ENCODE data around the gene TRIO. TPM values are rescaled to one million over a fixed set of nuclear protein-coding genes. Genes with fewer than 3 reads are reported as not detected.
A peak's percentile ranks its signal among the peaks of the same experiment; 100 is the strongest.

Gene TRIO
- total RNA-seq, 1 experiment from 2014 or later, result 88.8 TPM

DNA sequence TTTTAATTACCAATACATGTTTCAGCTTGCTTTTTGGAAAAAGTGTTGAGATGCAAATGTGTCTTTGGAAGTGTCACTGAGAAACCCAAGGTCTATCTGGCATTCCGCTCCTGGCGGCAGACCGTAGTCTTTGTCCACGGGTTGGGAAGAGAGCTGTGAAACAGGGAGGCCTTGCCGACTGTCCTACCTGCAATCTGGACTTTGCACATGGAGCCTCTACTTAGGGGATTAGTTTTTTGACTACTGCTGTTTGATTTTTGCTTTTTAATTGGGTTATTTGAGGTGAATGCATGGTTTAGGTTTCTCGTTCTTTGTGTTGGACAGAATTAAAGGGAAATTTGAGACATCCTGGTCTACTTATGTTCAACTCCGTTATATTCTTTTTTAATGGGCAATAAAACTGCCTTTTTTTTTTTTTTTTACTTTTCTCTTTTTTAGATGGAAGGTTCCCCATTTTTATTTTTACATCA lies 25.7 kb downstream of the TRIO start:
- Mint-ChIP-seq H3K9me3 (peaks cover 9% of the 10 kb centered on the region), H3K27me3 (ENCODE audit: low read depth) (no peaks in the 10 kb centered on the region), H3K4me1 (peaks cover 76% of the 10 kb centered on the region), H3K4me3 (no peak overlapping the region), H3K36me3 (peaks cover 9% of the 10 kb centered on the region), H3K27ac (peak overlapping the region; percentile 19)
- CTCF ChIA-PET, result no interaction called here
- ATAC-seq, result peak; percentile 46; the same call in 1 of the 2 replicates
- TF ChIP-seq, protein P1, sequence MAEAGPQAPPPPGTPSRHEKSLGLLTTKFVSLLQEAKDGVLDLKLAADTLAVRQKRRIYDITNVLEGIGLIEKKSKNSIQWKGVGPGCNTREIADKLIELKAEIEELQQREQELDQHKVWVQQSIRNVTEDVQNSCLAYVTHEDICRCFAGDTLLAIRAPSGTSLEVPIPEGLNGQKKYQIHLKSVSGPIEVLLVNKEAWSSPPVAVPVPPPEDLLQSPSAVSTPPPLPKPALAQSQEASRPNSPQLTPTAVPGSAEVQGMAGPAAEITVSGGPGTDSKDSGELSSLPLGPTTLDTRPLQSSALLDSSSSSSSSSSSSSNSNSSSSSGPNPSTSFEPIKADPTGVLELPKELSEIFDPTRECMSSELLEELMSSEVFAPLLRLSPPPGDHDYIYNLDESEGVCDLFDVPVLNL (CRISPR knock-in tag; IDR thresholded peaks at IDR 0.05; ENCODE audit: borderline replicate concordance, low read depth), result no peak
- TF ChIP-seq NR1H2 (CRISPR knock-in tag; IDR thresholded peaks at IDR 0.05) (no peak), RORB (CRISPR knock-in tag; IDR thresholded peaks at IDR 0.05) (no peak), NFYB (CRISPR knock-in tag; conservative IDR thresholded peaks at IDR 0.05; ENCODE audit: low read depth) (no peak), MYBL2 (CRISPR knock-in tag; IDR thresholded peaks at IDR 0.05) (no peak), TEAD4 (CRISPR knock-in tag; IDR thresholded peaks at IDR 0.05) (no peak), ZSCAN18 (CRISPR knock-in tag; IDR thresholded peaks at IDR 0.05) (no peak), FOXP1 (CRISPR knock-in tag; IDR thresholded peaks at IDR 0.05; ENCODE audit: borderline replicate concordance) (no peak), CREB1 (CRISPR knock-in tag; IDR thresholded peaks at IDR 0.05) (no peak), SMAD4 (CRISPR knock-in tag; IDR thresholded peaks at IDR 0.05) (no peak), OVOL2 (CRISPR knock-in tag; IDR thresholded peaks at IDR 0.05; ENCODE audit: borderline replicate concordance) (no peak), ATF1 (CRISPR knock-in tag; IDR thresholded peaks at IDR 0.05) (no peak), SOX15 (CRISPR knock-in tag; IDR thresholded peaks at IDR 0.05) (no peak), CTCF (IDR thresholded peaks at IDR 0.05) (no peak), ZNF263 (CRISPR knock-in tag; IDR thresholded peaks at IDR 0.05; ENCODE audit: low read depth) (no peak), ZMAT4 (CRISPR knock-in tag; IDR thresholded peaks at IDR 0.05) (no peak)
- TF ChIP-seq, protein P2, sequence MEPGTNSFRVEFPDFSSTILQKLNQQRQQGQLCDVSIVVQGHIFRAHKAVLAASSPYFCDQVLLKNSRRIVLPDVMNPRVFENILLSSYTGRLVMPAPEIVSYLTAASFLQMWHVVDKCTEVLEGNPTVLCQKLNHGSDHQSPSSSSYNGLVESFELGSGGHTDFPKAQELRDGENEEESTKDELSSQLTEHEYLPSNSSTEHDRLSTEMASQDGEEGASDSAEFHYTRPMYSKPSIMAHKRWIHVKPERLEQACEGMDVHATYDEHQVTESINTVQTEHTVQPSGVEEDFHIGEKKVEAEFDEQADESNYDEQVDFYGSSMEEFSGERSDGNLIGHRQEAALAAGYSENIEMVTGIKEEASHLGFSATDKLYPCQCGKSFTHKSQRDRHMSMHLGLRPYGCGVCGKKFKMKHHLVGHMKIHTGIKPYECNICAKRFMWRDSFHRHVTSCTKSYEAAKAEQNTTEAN (CRISPR knock-in tag; IDR thresholded peaks at IDR 0.05), result no peak
- TF ChIP-seq, protein P3, sequence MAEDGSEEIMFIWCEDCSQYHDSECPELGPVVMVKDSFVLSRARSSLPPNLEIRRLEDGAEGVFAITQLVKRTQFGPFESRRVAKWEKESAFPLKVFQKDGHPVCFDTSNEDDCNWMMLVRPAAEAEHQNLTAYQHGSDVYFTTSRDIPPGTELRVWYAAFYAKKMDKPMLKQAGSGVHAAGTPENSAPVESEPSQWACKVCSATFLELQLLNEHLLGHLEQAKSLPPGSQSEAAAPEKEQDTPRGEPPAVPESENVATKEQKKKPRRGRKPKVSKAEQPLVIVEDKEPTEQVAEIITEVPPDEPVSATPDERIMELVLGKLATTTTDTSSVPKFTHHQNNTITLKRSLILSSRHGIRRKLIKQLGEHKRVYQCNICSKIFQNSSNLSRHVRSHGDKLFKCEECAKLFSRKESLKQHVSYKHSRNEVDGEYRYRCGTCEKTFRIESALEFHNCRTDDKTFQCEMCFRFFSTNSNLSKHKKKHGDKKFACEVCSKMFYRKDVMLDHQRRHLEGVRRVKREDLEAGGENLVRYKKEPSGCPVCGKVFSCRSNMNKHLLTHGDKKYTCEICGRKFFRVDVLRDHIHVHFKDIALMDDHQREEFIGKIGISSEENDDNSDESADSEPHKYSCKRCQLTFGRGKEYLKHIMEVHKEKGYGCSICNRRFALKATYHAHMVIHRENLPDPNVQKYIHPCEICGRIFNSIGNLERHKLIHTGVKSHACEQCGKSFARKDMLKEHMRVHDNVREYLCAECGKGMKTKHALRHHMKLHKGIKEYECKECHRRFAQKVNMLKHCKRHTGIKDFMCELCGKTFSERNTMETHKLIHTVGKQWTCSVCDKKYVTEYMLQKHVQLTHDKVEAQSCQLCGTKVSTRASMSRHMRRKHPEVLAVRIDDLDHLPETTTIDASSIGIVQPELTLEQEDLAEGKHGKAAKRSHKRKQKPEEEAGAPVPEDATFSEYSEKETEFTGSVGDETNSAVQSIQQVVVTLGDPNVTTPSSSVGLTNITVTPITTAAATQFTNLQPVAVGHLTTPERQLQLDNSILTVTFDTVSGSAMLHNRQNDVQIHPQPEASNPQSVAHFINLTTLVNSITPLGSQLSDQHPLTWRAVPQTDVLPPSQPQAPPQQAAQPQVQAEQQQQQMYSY (CRISPR knock-in tag; IDR thresholded peaks at IDR 0.05), result no peak
- TF ChIP-seq, protein P4, sequence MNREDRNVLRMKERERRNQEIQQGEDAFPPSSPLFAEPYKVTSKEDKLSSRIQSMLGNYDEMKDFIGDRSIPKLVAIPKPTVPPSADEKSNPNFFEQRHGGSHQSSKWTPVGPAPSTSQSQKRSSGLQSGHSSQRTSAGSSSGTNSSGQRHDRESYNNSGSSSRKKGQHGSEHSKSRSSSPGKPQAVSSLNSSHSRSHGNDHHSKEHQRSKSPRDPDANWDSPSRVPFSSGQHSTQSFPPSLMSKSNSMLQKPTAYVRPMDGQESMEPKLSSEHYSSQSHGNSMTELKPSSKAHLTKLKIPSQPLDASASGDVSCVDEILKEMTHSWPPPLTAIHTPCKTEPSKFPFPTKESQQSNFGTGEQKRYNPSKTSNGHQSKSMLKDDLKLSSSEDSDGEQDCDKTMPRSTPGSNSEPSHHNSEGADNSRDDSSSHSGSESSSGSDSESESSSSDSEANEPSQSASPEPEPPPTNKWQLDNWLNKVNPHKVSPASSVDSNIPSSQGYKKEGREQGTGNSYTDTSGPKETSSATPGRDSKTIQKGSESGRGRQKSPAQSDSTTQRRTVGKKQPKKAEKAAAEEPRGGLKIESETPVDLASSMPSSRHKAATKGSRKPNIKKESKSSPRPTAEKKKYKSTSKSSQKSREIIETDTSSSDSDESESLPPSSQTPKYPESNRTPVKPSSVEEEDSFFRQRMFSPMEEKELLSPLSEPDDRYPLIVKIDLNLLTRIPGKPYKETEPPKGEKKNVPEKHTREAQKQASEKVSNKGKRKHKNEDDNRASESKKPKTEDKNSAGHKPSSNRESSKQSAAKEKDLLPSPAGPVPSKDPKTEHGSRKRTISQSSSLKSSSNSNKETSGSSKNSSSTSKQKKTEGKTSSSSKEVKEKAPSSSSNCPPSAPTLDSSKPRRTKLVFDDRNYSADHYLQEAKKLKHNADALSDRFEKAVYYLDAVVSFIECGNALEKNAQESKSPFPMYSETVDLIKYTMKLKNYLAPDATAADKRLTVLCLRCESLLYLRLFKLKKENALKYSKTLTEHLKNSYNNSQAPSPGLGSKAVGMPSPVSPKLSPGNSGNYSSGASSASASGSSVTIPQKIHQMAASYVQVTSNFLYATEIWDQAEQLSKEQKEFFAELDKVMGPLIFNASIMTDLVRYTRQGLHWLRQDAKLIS (CRISPR knock-in tag; IDR thresholded peaks at IDR 0.05; ENCODE audit: borderline replicate concordance), result no peak
- DNase-seq (ENCODE audit: low spot score), result no peak
- POLR2A ChIA-PET, result no interaction called here
